Upper lobe of right lung (tissue), 1 donor: ENCODE measurements around the gene CKB. TPM values are rescaled to one million over a fixed set of nuclear protein-coding genes. Genes with fewer than 3 reads are reported as not detected.
"Not testable (repeated sequence)": the region's sequence is repeated elsewhere in the genome, so short reads cannot be mapped to it uniquely, and the experiment has no call there.

Source experiments
- ATAC-seq: fragments of 200-7000 bp; cut with Tn5 transposase; one replicate; pipeline ENCODE4 v1.9.1; 2020; ENCODE audit warnings: mild to moderate bottlenecking, moderate library complexity
- DNase-seq: peaks from one replicate; pipeline ENCODE4 v3.0.0-alpha.2; 2020
- H3K27ac ChIP-seq: fragments of 200-600 bp; one replicate; pipeline ENCODE4 v1.8.0; 2022
- H3K27me3 ChIP-seq: fragments of 200-600 bp; one replicate; pipeline ENCODE4 v1.8.0; 2022; ENCODE audit warnings: mild to moderate bottlenecking
- H3K36me3 ChIP-seq: fragments of 200-600 bp; one replicate; pipeline ENCODE4 v1.8.0; 2022
- H3K4me1 ChIP-seq: fragments of 200-600 bp; one replicate; pipeline ENCODE4 v1.8.0; 2022
- H3K4me3 ChIP-seq: fragments of 200-600 bp; one replicate; pipeline ENCODE4 v1.8.0; 2022; ENCODE audit warnings: mild to moderate bottlenecking
- H3K9me3 ChIP-seq: fragments of 200-600 bp; one replicate; pipeline ENCODE4 v1.8.0; 2022
- intact Hi-C: fragments of 100-400 bp; cut with DNase I; formaldehyde crosslinking; loops from one replicate; pipeline ENCODE4 v1.11.0; 2022
- total RNA-seq: library from RNA; stranded (reverse); fragmentation: NEBNext Ultra II Directional; extraction: Animal tissue kit (Norgen Biotek cat#: 25700); gene quantifications from one replicate; pipeline ENCODE4 v1.2.1, GENCODE V29; 2021
- TF ChIP-seq, protein P1 (sequence below): fragments of 200-600 bp; IDR thresholded peaks from one replicate; pipeline ENCODE4 v1.8.0; 2022; ENCODE audit warnings: antibody characterized with exemption
- donor health status: DM: no; HTN: yes; CAD: no; lungs with severe emphysema.

The CKB gene
- total RNA-seq, 1 donor from 2014 or later, result 148 TPM

DNA sequence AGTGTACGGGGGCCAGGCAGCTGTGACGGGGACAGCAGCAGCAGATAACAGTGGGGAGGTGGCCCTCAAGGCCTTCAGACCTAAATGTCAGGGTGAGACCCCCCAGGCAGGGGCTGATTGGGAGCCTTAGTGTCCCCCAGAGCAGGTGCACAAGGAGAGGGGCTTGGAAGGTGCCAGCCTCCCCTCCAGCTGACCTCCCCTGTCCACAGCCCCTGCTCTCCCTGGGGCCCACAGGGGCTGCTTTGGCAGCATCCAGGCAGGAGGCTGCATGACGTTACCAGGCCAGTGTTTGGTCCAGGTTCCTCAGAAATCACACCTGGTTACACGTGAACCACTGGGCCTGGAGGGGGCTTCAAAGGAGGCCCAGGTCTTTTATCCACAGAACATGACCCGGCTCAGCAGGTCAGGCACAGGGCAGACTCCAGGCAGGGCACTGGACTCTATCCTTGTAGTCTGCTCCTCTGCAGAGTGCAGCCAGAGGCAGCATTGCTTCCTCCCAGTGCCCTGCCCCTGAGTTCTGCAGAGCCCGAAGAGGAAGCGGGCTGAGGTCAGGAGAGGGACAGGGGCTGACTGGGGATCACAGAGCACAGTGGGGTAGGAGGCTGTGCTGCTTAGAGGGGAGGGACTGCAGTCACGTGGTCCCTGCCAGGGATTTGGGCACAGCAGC, 3.8 kb upstream of the CKB start:
- DNase-seq, result no peak
- Histone ChIP-seq H3K9me3 (no peaks in the 10 kb centered on the region), H3K27me3 (no peaks in the 10 kb centered on the region), H3K4me1 (peaks cover 47% of the 10 kb centered on the region), H3K4me3 (no peak overlapping the region), H3K27ac (peak overlapping the region; percentile 58), H3K36me3 (peaks cover 5% of the 10 kb centered on the region)
- intact Hi-C loops, result no loop called here
- TF ChIP-seq, protein P1, sequence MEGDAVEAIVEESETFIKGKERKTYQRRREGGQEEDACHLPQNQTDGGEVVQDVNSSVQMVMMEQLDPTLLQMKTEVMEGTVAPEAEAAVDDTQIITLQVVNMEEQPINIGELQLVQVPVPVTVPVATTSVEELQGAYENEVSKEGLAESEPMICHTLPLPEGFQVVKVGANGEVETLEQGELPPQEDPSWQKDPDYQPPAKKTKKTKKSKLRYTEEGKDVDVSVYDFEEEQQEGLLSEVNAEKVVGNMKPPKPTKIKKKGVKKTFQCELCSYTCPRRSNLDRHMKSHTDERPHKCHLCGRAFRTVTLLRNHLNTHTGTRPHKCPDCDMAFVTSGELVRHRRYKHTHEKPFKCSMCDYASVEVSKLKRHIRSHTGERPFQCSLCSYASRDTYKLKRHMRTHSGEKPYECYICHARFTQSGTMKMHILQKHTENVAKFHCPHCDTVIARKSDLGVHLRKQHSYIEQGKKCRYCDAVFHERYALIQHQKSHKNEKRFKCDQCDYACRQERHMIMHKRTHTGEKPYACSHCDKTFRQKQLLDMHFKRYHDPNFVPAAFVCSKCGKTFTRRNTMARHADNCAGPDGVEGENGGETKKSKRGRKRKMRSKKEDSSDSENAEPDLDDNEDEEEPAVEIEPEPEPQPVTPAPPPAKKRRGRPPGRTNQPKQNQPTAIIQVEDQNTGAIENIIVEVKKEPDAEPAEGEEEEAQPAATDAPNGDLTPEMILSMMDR, result no peak
- ATAC-seq, result no peak

DNA sequence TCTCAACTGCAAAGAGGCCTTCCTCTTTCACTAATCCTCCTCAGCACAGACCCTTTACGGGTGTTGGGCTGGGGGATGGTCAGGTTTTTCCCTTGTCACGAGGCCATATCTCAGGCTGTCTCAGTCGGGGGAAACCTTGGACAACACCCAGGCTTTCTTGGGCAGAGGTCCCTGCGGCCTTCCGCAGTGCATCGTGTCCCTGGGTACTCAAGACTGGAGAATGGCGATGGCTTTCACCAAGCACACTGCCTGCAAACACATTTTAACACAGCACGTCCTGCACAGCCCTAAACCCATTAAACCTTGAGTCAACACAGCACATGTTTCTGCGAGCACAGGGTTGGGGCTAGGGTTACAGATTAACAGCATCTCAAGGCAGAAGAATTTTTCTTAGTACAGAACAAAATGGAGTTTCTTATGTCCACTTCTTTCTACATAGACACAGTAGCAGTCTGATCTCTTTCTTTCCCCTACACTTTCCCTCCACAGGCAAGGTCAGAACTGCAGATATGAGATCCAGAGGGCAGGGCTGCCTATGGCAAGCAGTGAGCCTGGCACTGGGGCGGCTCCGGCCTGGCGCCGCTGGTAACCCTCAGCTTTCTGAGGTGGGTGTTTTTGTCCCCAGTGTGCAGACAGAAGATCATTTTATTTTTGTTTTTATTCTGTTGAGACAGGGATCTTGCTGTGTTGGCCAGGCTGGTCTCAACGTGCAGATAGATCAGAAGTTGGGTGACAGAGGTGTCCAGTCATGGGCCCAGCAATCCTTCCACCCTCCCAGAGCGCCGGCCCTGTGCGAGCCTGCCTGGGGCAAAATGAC, 3.0 kb upstream of the CKB start:
- H3K4me3 ChIP-seq, ATAC-seq, intact Hi-C loops, H3K27me3 ChIP-seq, DNase-seq, H3K9me3 ChIP-seq, H3K36me3 ChIP-seq: not testable (repeated sequence)
- H3K27ac ChIP-seq, result peak overlapping the region; percentile 58
- H3K4me1 ChIP-seq, result peaks cover 50% of the 10 kb centered on the region

DNA sequence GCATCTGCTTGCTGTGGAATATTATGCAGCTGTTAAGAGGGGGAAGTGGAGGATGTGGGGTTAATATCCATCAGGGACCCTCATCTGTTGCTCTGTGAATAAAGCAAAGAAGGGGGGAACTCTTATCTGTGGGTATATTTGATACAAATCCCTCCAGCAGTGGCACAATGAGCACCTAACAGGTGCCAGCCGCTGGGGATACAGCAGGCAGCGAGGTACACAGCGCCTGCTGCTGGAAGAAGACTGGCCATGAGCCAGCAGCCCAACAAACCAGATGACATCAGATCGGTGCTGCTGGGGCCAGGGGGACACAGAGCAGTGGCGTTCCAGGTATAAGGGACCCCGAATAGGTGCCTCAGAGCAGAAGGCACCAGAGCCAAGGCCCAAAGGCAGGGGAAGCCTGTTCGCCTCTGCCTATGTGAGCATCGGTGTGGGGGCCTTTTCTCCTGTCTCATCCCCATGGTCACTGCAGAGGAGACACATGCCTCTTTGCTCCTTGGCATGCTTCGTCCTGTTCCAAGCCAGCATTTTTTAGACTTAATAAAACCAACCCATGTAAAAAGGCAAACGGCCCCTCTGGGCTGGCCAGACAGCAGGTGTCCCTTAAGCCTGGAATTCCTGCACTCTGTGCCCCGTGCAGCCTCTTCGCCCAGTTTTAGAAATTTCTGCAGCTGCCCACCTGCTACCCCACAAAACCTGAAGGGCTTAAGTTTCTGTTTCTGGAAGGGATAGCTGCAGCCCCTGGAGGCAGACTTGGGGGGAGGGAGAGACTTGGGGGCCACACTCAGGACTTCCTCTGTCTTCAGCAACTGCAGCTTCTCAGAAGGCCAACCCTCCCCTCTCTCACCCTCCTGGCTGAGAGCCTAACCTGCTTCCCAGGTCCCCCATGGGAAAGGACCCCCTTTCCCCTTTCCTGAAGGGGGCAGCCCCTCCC, 1.6 kb upstream of the CKB start:
- no peak overlapping the region for H3K4me3 ChIP-seq
- no peaks in the 10 kb centered on the region for H3K27me3 ChIP-seq
- H3K4me1 ChIP-seq, result peaks cover 53% of the 10 kb centered on the region
- TF ChIP-seq, protein P1, result no peak
- H3K27ac ChIP-seq, result peak overlapping the region; percentile 51
- no peaks in the 10 kb centered on the region for H3K9me3 ChIP-seq
- intact Hi-C loops, result no loop called here
- ATAC-seq, result no peak
- no peak for DNase-seq
- H3K36me3 ChIP-seq, result no peaks in the 10 kb centered on the region

DNA sequence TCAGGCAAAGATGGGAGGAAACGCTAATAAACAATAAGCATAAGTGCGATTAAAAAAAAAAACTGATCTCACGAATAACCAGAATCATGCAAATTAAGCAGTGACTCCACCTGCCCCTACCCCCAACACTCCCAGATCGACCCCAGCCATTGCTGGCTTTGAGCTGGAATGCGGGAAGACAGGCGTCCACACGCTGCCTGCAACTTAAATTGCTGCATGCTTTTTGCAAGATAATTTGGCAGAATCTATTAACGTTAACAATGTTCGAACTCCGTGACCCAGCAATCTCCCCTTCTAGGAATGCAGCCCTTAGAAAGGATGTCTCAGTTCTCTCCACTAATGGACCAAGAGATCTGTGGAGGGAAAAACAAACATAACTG, 935 bp upstream of the CKB start:
- no peaks in the 10 kb centered on the region for H3K9me3 ChIP-seq
- TF ChIP-seq, protein P1, result no peak
- intact Hi-C loops, result no loop called here
- H3K27ac ChIP-seq, result no peak overlapping the region
- DNase-seq (no peak), ATAC-seq (no peak)
- H3K4me1 ChIP-seq, result peaks cover 59% of the 10 kb centered on the region
- H3K36me3 ChIP-seq, result no peaks in the 10 kb centered on the region
- H3K4me3 ChIP-seq, result no peak overlapping the region
- H3K27me3 ChIP-seq, result no peaks in the 10 kb centered on the region

DNA sequence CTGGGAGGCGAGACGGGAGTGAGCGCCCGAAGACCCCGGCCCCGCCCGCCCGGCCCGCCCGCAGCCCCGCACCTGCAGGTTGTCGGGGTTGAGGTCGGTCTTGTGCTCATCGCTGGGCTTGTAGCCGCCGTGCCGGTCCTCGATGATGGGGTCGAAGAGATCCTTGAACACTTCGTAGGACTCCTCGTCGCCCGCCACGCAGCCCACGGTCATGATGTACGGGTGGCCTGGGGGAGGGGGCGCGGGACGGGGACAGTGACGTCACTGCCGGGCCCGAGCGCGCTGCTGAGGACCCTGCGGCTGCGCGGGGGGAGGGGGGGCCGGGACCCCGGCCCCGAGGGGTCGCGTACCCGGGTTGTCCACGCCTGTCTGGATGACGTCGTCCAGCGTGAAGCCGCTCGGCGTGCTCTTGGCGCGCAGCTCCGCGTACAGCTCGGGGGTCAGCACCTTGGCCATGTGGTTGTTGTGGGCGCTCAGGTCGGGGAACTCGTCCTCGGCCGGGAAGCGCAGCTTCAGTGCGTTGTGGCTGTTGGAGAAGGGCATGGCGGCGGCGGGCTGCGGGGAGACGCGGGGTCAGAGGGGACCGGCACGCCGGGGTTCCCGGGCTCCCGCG, 573 bp downstream of the CKB start:
- peak overlapping the region; percentile 69 for H3K4me3 ChIP-seq
- peaks cover 54% of the 10 kb centered on the region for H3K4me1 ChIP-seq
- ATAC-seq (no peak), DNase-seq (peak; percentile 71)
- TF ChIP-seq, protein P1, result no peak
- H3K36me3 ChIP-seq, result no peaks in the 10 kb centered on the region
- intact Hi-C loops, result no loop called here
- H3K9me3 ChIP-seq, result no peaks in the 10 kb centered on the region
- H3K27ac ChIP-seq, result peak overlapping the region; percentile 84
- H3K27me3 ChIP-seq, result no peaks in the 10 kb centered on the region
